Activated naive CD8-positive, alpha-beta T cell treated with anti-CD3 and anti-CD28 coated beads, Interleukin-2, amount 10 ng/mL, durations not matched to agents 7 days and 5 days (primary cell): ENCODE results near the gene SH2D1A. TPM values are rescaled to one million over a fixed set of nuclear protein-coding genes. Genes with fewer than 3 reads are reported as not detected.
"Not testable (repeated sequence)": the region's sequence is repeated elsewhere in the genome, so short reads cannot be mapped to it uniquely, and the experiment has no call there.

Experiments
- ATAC-seq: fragments of 150-1000 bp; cut with Tn5 transposase; one replicate; pipeline ENCODE4 v1.10.0; 2021; ENCODE audit warnings: low read depth, moderate library complexity
- POLR2A ChIA-PET: fragments of 350-600 bp; sonication (Branson Sonifier 250); formaldehyde crosslinking; loops from one replicate; lab custom pipeline; 2021; ENCODE audit warnings: antibody characterized with exemption; lab: Charles Lee
- DNase-seq: peaks from one replicate; pipeline ENCODE4 v3.0.0; 2021
- H3K27ac Mint-ChIP-seq: one replicate; pipeline ENCODE4 v1.8.0; 2022; ENCODE audit warnings: mild to moderate bottlenecking, mixed read lengths
- H3K27me3 Mint-ChIP-seq: one replicate; pipeline ENCODE4 v1.8.0; 2022; ENCODE audit warnings: mild to moderate bottlenecking, moderate library complexity, mixed read lengths
- H3K36me3 Mint-ChIP-seq: one replicate; pipeline ENCODE4 v1.8.0; 2021; ENCODE audit warnings: mild to moderate bottlenecking, mixed read lengths
- H3K4me1 Mint-ChIP-seq: one replicate; pipeline ENCODE4 v1.8.0; 2021; ENCODE audit warnings: mixed read lengths
- H3K4me3 Mint-ChIP-seq: one replicate; pipeline ENCODE4 v1.8.0; 2022; ENCODE audit warnings: mild to moderate bottlenecking, moderate library complexity, mixed read lengths
- H3K9me3 Mint-ChIP-seq: one replicate; pipeline ENCODE4 v1.8.0; 2021; ENCODE audit warnings: mixed read lengths
- total RNA-seq, 2 experiments: library from RNA; stranded (reverse); gene quantifications; one replicate each; pipeline ENCODE4 v1.2.3, GENCODE V29; 2021

Gene SH2D1A
- total RNA-seq, 2 experiments from 2014 or later, result 45.8 to 51.2 TPM

GRCh38 chrX:124408380-124408779, 62.0 kb downstream of the SH2D1A start:
- H3K9me3 Mint-ChIP-seq, POLR2A ChIA-PET, H3K4me3 Mint-ChIP-seq, H3K4me1 Mint-ChIP-seq, ATAC-seq, H3K36me3 Mint-ChIP-seq, DNase-seq, H3K27me3 Mint-ChIP-seq, H3K27ac Mint-ChIP-seq: not testable (repeated sequence)

GRCh38 chrX:124413244-124413643, 66.9 kb downstream of the SH2D1A start:
- DNase-seq (no peak), ATAC-seq (no peak)
- Mint-ChIP-seq H3K27me3 (no peaks in the 10 kb centered on the region), H3K27ac (no peak overlapping the region), H3K4me1 (no peaks in the 10 kb centered on the region), H3K36me3 (peaks cover 2% of the 10 kb centered on the region), H3K4me3 (no peak overlapping the region), H3K9me3 (no peaks in the 10 kb centered on the region)
- POLR2A ChIA-PET, result no interaction called here

- Mint-ChIP-seq H3K27me3 (no peaks in the 10 kb centered on the region), H3K4me1 (no peaks in the 10 kb centered on the region), H3K27ac (no peak overlapping the region), H3K36me3 (peaks cover 2% of the 10 kb centered on the region), H3K4me3 (no peak overlapping the region), H3K9me3 (no peaks in the 10 kb centered on the region)
- DNase-seq, result no peak
- POLR2A ChIA-PET, result no interaction called here
- ATAC-seq, result no peak
These were observed 67.9 kb downstream of the SH2D1A start for GRCh38 chrX:124414281-124414680.

GRCh38 chrX:124415115-124415800, 68.9 kb downstream of the SH2D1A start:
- DNase-seq, result no peak

GRCh38 chrX:124421898-124422655, 75.7 kb downstream of the SH2D1A start:
- Mint-ChIP-seq H3K9me3 (peaks cover 1% of the 10 kb centered on the region), H3K27ac (no peak overlapping the region), H3K4me1 (no peaks in the 10 kb centered on the region), H3K27me3 (no peaks in the 10 kb centered on the region), H3K36me3 (peaks cover 2% of the 10 kb centered on the region), H3K4me3 (no peak overlapping the region)
- no peak for DNase-seq
- ATAC-seq, result no peak
- POLR2A ChIA-PET, result no interaction called here

More at GRCh38 chrX:124415115-124415800, 68.9 kb downstream of the SH2D1A start:
- no peaks in the 10 kb centered on the region for H3K9me3 Mint-ChIP-seq
- H3K4me1 Mint-ChIP-seq, result no peaks in the 10 kb centered on the region
- POLR2A ChIA-PET, result no interaction called here
- H3K36me3 Mint-ChIP-seq, result peaks cover 2% of the 10 kb centered on the region
- H3K4me3 Mint-ChIP-seq, result no peak overlapping the region
- H3K27ac Mint-ChIP-seq, result no peak overlapping the region
- H3K27me3 Mint-ChIP-seq, result no peaks in the 10 kb centered on the region
- ATAC-seq, result no peak

Other genes starting within 250 kb of the SH2D1A start
- gene TEX13D, start 13.9 kb upstream of the SH2D1A start, total RNA-seq, result not detected